ENCODE data around the gene SHROOM3. TPM values are rescaled to one million over a fixed set of nuclear protein-coding genes. Genes with fewer than 3 reads are reported as not detected.

The SHROOM3 gene
- total and polyA plus RNA-seq, 2 donors (not counting 1 experiment from before 2014, with no cell fraction given) = 0.91 to 1.5 TPM

DNA sequence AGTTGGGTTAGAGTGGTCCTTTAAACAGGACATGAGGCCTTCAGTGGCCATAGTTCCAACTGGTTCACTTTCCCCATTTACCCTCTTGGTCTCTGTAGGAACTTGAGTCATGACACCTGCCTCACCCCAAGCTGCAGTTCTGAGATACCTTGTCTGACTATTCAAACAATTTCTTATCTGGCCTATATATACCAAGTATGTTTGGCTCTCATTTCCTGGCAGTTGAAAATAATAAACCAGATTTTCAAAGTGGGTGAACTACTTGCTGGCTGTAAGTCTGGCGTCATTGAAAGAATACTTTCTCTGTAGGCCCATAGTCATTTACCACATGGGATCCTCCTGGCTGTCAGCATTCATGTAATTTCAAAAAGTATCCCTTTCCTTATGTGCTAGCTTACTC, 228.8 kb downstream of the SHROOM3 start:
- H4K20me1 ChIP-seq (ENCODE audit: control insufficient read depth, insufficient read depth, low read length, poor library complexity, severe bottlenecking) = no peaks in the 10 kb centered on the region
- no peak for ATAC-seq (ENCODE audit: low read depth)
- no peak overlapping the region for H3K4me3 ChIP-seq (ENCODE audit: control extremely low read depth in 1 of 5, extremely low read depth in 1 of 5, insufficient read depth in 1 of 5, low read depth in 2 of 5, low read length in 4 of 5)
- H3K4me1 Mint-ChIP-seq = no peaks in the 10 kb centered on the region
- WGBS (ENCODE audit: insufficient coverage) = 88% methylated on average over 1 of the region's 1 CpG
- H2AFZ ChIP-seq (ENCODE audit: insufficient read depth, low read depth, low read length, poor library complexity, severe bottlenecking) = no peak overlapping the region
- no peaks in the 10 kb centered on the region for H3K36me3 ChIP-seq (replicated peaks in 1 of 2; ENCODE audit: control extremely low read depth in 1 of 2, control insufficient read depth in 1 of 2, extremely low read depth in 1 of 2, insufficient read depth in 2 of 2, low read length in 1 of 2)
- no peaks in the 10 kb centered on the region for H3K79me2 ChIP-seq (ENCODE audit: control insufficient read depth, insufficient read depth, low read length)
- no peak for DNase-seq
- H3K9me3 ChIP-seq (ENCODE audit: control extremely low read depth in 1 of 3, control insufficient read depth in 2 of 3, insufficient read depth in 1 of 3, low read length in 2 of 3) = no peaks in the 10 kb centered on the region
- no peak overlapping the region for H3K9ac ChIP-seq (ENCODE audit: low read length)
- no peak overlapping the region for H3K4me2 ChIP-seq (replicated peaks; ENCODE audit: low read depth, low read length, poor library complexity, severe bottlenecking)
- H3K27me3 Mint-ChIP-seq = no peaks in the 10 kb centered on the region
- no peaks in the 10 kb centered on the region for H3K27me3 ChIP-seq (replicated peaks in 1 of 4; ENCODE audit: control extremely low read depth in 1 of 4, control insufficient read depth in 3 of 4, insufficient read depth in 4 of 4, low read length in 3 of 4)
- ChIA-PET CTCF (no interaction called here), POLR2A (no interaction called here)
- no peak overlapping the region for H3K4me3 Mint-ChIP-seq
- no peaks in the 10 kb centered on the region for H3K4me1 ChIP-seq (ENCODE audit: control insufficient read depth in 2 of 2, insufficient read depth in 2 of 2, low read length in 2 of 2)
- intact Hi-C loops (cut with micrococcal nuclease) = no loop called here
- no peaks in the 10 kb centered on the region for H3K9me3 Mint-ChIP-seq (ENCODE audit: insufficient read depth)
- no peak overlapping the region for H3K27ac ChIP-seq (ENCODE audit: low read length in 2 of 2)
- no peak overlapping the region for H3K27ac Mint-ChIP-seq
- TF ChIP-seq EZH2 (IDR thresholded peaks at IDR 0.05; ENCODE audit: borderline replicate concordance, insufficient read depth, low read depth, low read length, poor library complexity, severe bottlenecking) = no peak
- TF ChIP-seq, protein P1, sequence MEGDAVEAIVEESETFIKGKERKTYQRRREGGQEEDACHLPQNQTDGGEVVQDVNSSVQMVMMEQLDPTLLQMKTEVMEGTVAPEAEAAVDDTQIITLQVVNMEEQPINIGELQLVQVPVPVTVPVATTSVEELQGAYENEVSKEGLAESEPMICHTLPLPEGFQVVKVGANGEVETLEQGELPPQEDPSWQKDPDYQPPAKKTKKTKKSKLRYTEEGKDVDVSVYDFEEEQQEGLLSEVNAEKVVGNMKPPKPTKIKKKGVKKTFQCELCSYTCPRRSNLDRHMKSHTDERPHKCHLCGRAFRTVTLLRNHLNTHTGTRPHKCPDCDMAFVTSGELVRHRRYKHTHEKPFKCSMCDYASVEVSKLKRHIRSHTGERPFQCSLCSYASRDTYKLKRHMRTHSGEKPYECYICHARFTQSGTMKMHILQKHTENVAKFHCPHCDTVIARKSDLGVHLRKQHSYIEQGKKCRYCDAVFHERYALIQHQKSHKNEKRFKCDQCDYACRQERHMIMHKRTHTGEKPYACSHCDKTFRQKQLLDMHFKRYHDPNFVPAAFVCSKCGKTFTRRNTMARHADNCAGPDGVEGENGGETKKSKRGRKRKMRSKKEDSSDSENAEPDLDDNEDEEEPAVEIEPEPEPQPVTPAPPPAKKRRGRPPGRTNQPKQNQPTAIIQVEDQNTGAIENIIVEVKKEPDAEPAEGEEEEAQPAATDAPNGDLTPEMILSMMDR (IDR thresholded peaks at IDR 0.05) = no peak

- Histone ChIP-seq H3K4me3 (ENCODE audit: control extremely low read depth in 1 of 5, extremely low read depth in 1 of 5, insufficient read depth in 1 of 5, low read depth in 2 of 5, low read length in 4 of 5) (no peak overlapping the region), H3K27ac (ENCODE audit: low read length in 2 of 2) (no peak overlapping the region), H2AFZ (ENCODE audit: insufficient read depth, low read depth, low read length, poor library complexity, severe bottlenecking) (no peak overlapping the region), H3K9ac (ENCODE audit: low read length) (no peak overlapping the region), H3K36me3 (replicated peaks in 1 of 2; ENCODE audit: control extremely low read depth in 1 of 2, control insufficient read depth in 1 of 2, extremely low read depth in 1 of 2, insufficient read depth in 2 of 2, low read length in 1 of 2) (no peaks in the 10 kb centered on the region), H3K4me2 (replicated peaks; ENCODE audit: low read depth, low read length, poor library complexity, severe bottlenecking) (no peak overlapping the region), H3K4me1 (ENCODE audit: control insufficient read depth in 2 of 2, insufficient read depth in 2 of 2, low read length in 2 of 2) (no peaks in the 10 kb centered on the region), H3K9me3 (ENCODE audit: control extremely low read depth in 1 of 3, control insufficient read depth in 2 of 3, insufficient read depth in 1 of 3, low read length in 2 of 3) (no peaks in the 10 kb centered on the region), H3K79me2 (ENCODE audit: control insufficient read depth, insufficient read depth, low read length) (no peaks in the 10 kb centered on the region), H3K27me3 (replicated peaks in 1 of 4; ENCODE audit: control extremely low read depth in 1 of 4, control insufficient read depth in 3 of 4, insufficient read depth in 4 of 4, low read length in 3 of 4) (no peaks in the 10 kb centered on the region), H4K20me1 (ENCODE audit: control insufficient read depth, insufficient read depth, low read length, poor library complexity, severe bottlenecking) (no peaks in the 10 kb centered on the region)
- CTCF ChIA-PET = no interaction called here
- Mint-ChIP-seq H3K27me3 (no peaks in the 10 kb centered on the region), H3K9me3 (ENCODE audit: insufficient read depth) (no peaks in the 10 kb centered on the region), H3K4me3 (no peak overlapping the region), H3K4me1 (no peaks in the 10 kb centered on the region), H3K27ac (no peak overlapping the region)
- no peak for TF ChIP-seq EZH2 (IDR thresholded peaks at IDR 0.05; ENCODE audit: borderline replicate concordance, insufficient read depth, low read depth, low read length, poor library complexity, severe bottlenecking)
- TF ChIP-seq, protein P1 (IDR thresholded peaks at IDR 0.05) = no peak
- intact Hi-C loops (cut with micrococcal nuclease) = no loop called here
- POLR2A ChIA-PET = no interaction called here
- DNase-seq (no peak), ATAC-seq (ENCODE audit: low read depth) (no peak)
These were observed 230.1 kb downstream of the SHROOM3 start for GRCh38 chr4:76665153-76665552.
